CD8-positive, alpha-beta memory T cell (primary cell): ENCODE measurements around the gene RNF212B. TPM values are rescaled to one million over a fixed set of nuclear protein-coding genes. Genes with fewer than 3 reads are reported as not detected.
"Not testable (repeated sequence)": the region's sequence is repeated elsewhere in the genome, so short reads cannot be mapped to it uniquely, and the experiment has no call there.

Experiments used
- CTCF ChIA-PET: fragments of 350-600 bp; sonication (Branson Sonifier 250); formaldehyde crosslinking; loops from one replicate; lab custom pipeline; 2021; ENCODE audit warnings: antibody characterized with exemption; lab: Charles Lee
- POLR2A ChIA-PET: fragments of 350-600 bp; sonication (Branson Sonifier 250); formaldehyde crosslinking; loops from one replicate; lab custom pipeline; 2021; ENCODE audit warnings: antibody characterized with exemption; lab: Charles Lee
- DNase-seq, 5 donors: peaks; one replicate each; pipeline versions ENCODE4 v3.0.0 to v3.0.0-alpha.2; 2020 to 2022; ENCODE audit warnings: mixed read lengths in 1 of 5
- H3K27ac ChIP-seq: one replicate; pipeline ENCODE4 v1.7.0; 2013; ENCODE audit warnings: low read depth, mild to moderate bottlenecking, low read length, moderate library complexity
- H3K27me3 ChIP-seq: 2 replicates; pipeline ENCODE4 v1.7.0; 2013; ENCODE audit warnings: low read length, mild to moderate bottlenecking; ENCODE audit not compliant: insufficient read depth, poor library complexity, severe bottlenecking
- H3K36me3 ChIP-seq: 2 replicates; pipeline ENCODE4 v1.7.0; 2013; ENCODE audit warnings: mild to moderate bottlenecking, low read length, moderate library complexity; ENCODE audit not compliant: insufficient read depth
- H3K4me1 ChIP-seq: 2 replicates; pipeline ENCODE4 v1.7.0; 2013; ENCODE audit warnings: mild to moderate bottlenecking, low read length, moderate library complexity; ENCODE audit not compliant: insufficient read depth
- H3K4me3 ChIP-seq: 2 replicates; pipeline ENCODE4 v1.7.0; 2013; ENCODE audit warnings: mild to moderate bottlenecking, low read length
- H3K9me3 ChIP-seq: 2 replicates; pipeline ENCODE4 v1.7.0; 2013; ENCODE audit warnings: mild to moderate bottlenecking, low read length
- H3K27ac Mint-ChIP-seq, 8 donors: one replicate each; pipeline ENCODE4 v1.8.0; 2020 to 2021; ENCODE audit warnings: mixed read lengths in 8 of 8, mild to moderate bottlenecking in 6 of 8, inconsistent platforms in 3 of 8, moderate library complexity in 3 of 8
- H3K27me3 Mint-ChIP-seq, 2 donors: one replicate each; pipeline ENCODE4 v1.8.0; 2020 to 2021; ENCODE audit warnings: mixed read lengths in 2 of 2, mild to moderate bottlenecking in 1 of 2, moderate library complexity in 1 of 2
- H3K36me3 Mint-ChIP-seq, 3 donors: one replicate each; pipeline ENCODE4 v1.8.0; 2020 to 2021; ENCODE audit warnings: mixed read lengths in 3 of 3, inconsistent platforms in 1 of 3, mild to moderate bottlenecking in 1 of 3
- H3K4me1 Mint-ChIP-seq, 3 donors: one replicate each; pipeline ENCODE4 v1.8.0; 2020 to 2021; ENCODE audit warnings: mixed read lengths in 3 of 3, inconsistent platforms in 1 of 3, mild to moderate bottlenecking in 1 of 3
- H3K4me3 Mint-ChIP-seq, 7 donors: one replicate each; pipeline ENCODE4 v1.8.0; 2020 to 2021; ENCODE audit warnings: mixed read lengths in 7 of 7, mild to moderate bottlenecking in 6 of 7, moderate library complexity in 4 of 7, inconsistent platforms in 2 of 7
- H3K9me3 Mint-ChIP-seq, 5 donors: one replicate each; pipeline ENCODE4 v1.8.0; 2020 to 2022; ENCODE audit warnings: mixed read lengths in 5 of 5, mild to moderate bottlenecking in 3 of 5, moderate library complexity in 2 of 5, inconsistent platforms in 1 of 5
- polyA plus RNA-seq: library from polyadenylated mRNA; unstranded; fragments of 300-500 nt; fragmentation: Illumina TruSeq; gene quantifications from one replicate; pipeline ENCODE4 v1.2.3, GENCODE V29; 2021
- total RNA-seq, 2 experiments: library from RNA; stranded (reverse); gene quantifications; one replicate each; pipeline ENCODE4 v1.2.3, GENCODE V29; 2021

RNF212B gene
- total and polyA plus RNA-seq, 3 experiments from 2014 or later: not detected

GRCh38 chr14:23232241-23232808, 5.4 kb upstream of the RNF212B start:
- CTCF ChIA-PET, H3K36me3 ChIP-seq, H3K4me1 Mint-ChIP-seq, H3K9me3 Mint-ChIP-seq, H3K27me3 ChIP-seq, POLR2A ChIA-PET, H3K27ac ChIP-seq, H3K4me1 ChIP-seq, DNase-seq, H3K9me3 ChIP-seq, H3K4me3 Mint-ChIP-seq, H3K4me3 ChIP-seq, H3K27ac Mint-ChIP-seq, H3K36me3 Mint-ChIP-seq: not testable (repeated sequence)
- H3K27me3 Mint-ChIP-seq: peaks cover 4 to 12% of the 10 kb centered on the region in 2 donors

GRCh38 chr14:23240661-23241060, 2.9 kb downstream of the RNF212B start:
- no peak overlapping the region for H3K4me3 ChIP-seq
- H3K27ac ChIP-seq: no peak overlapping the region
- Mint-ChIP-seq H3K27me3 (peaks cover 13 to 49% of the 10 kb centered on the region in 2 donors), H3K4me1 (peaks cover 3 to 7% (median 5%) of the 10 kb centered on the region in 3 donors), H3K27ac (no peak overlapping the region), H3K9me3 (no peaks in the 10 kb centered on the region), H3K36me3 (peaks cover 0 to 2% (median 0%) of the 10 kb centered on the region in 3 donors), H3K4me3 (no peak overlapping the region)
- H3K4me1 ChIP-seq: peaks cover 4% of the 10 kb centered on the region
- POLR2A ChIA-PET: no interaction called here
- no peaks in the 10 kb centered on the region for H3K9me3 ChIP-seq
- no peaks in the 10 kb centered on the region for H3K27me3 ChIP-seq
- DNase-seq: no peak
- no peaks in the 10 kb centered on the region for H3K36me3 ChIP-seq
- CTCF ChIA-PET: no interaction called here

GRCh38 chr14:23241061-23241715, 3.5 kb downstream of the RNF212B start:
- H3K27me3 ChIP-seq, H3K27ac Mint-ChIP-seq, DNase-seq, H3K36me3 ChIP-seq, H3K4me3 ChIP-seq, H3K27ac ChIP-seq, POLR2A ChIA-PET, H3K9me3 Mint-ChIP-seq, H3K4me3 Mint-ChIP-seq, H3K36me3 Mint-ChIP-seq, H3K9me3 ChIP-seq, H3K4me1 Mint-ChIP-seq, H3K4me1 ChIP-seq: not testable (repeated sequence)
- peaks cover 13 to 46% of the 10 kb centered on the region in 2 donors for H3K27me3 Mint-ChIP-seq
- CTCF ChIA-PET: interaction anchor here (1.0 kb wide), 1 partner anchor 48 kb away, joined by 3 read pairs; no protein-coding TSS in a partner anchor

GRCh38 chr14:23242076-23242475, 4.3 kb downstream of the RNF212B start:
- POLR2A ChIA-PET: no interaction called here
- H3K27me3 Mint-ChIP-seq: peaks cover 12 to 43% of the 10 kb centered on the region in 2 donors
- Histone ChIP-seq H3K27me3 (no peaks in the 10 kb centered on the region), H3K9me3 (no peaks in the 10 kb centered on the region), H3K4me3 (no peak overlapping the region), H3K27ac (no peak overlapping the region), H3K4me1 (peaks cover 4% of the 10 kb centered on the region), H3K36me3 (no peaks in the 10 kb centered on the region)
- peaks cover 3 to 7% (median 5%) of the 10 kb centered on the region in 3 donors for H3K4me1 Mint-ChIP-seq
- peaks cover 0 to 2% (median 0%) of the 10 kb centered on the region in 3 donors for H3K36me3 Mint-ChIP-seq
- no peak for DNase-seq
- H3K4me3 Mint-ChIP-seq: no peak overlapping the region
- CTCF ChIA-PET: interaction anchor here (1.0 kb wide), 1 partner anchor 47 kb away, joined by 3 read pairs; no protein-coding TSS in a partner anchor
- H3K27ac Mint-ChIP-seq: no peak overlapping the region
- H3K9me3 Mint-ChIP-seq: no peaks in the 10 kb centered on the region

GRCh38 chr14:23243066-23243465, 5.3 kb downstream of the RNF212B start:
- Mint-ChIP-seq H3K4me3 (no peak overlapping the region), H3K27ac (no peak overlapping the region), H3K9me3 (no peaks in the 10 kb centered on the region), H3K4me1 (peaks cover 0 to under 1% (median 0%) of the 10 kb centered on the region in 3 donors), H3K27me3 (peaks cover 6 to 39% of the 10 kb centered on the region in 2 donors), H3K36me3 (peaks cover 0 to 2% (median 0%) of the 10 kb centered on the region in 3 donors)
- H3K4me1 ChIP-seq: peaks cover 1% of the 10 kb centered on the region
- H3K36me3 ChIP-seq: no peaks in the 10 kb centered on the region
- CTCF ChIA-PET: no interaction called here
- POLR2A ChIA-PET: interaction anchor here (0.6 kb wide), 1 partner anchor 100 kb away, joined by 4 read pairs; no protein-coding TSS in a partner anchor
- DNase-seq: no peak
- no peaks in the 10 kb centered on the region for H3K27me3 ChIP-seq
- H3K4me3 ChIP-seq: no peak overlapping the region
- no peaks in the 10 kb centered on the region for H3K9me3 ChIP-seq
- H3K27ac ChIP-seq: no peak overlapping the region

- no peak overlapping the region for H3K27ac Mint-ChIP-seq
- ChIA-PET CTCF (no interaction called here), POLR2A (no interaction called here)
- no peaks in the 10 kb centered on the region for H3K36me3 ChIP-seq
- no peak overlapping the region for H3K27ac ChIP-seq
- peaks cover 0 to 2% (median 0%) of the 10 kb centered on the region in 3 donors for H3K36me3 Mint-ChIP-seq
- H3K4me3 Mint-ChIP-seq: no peak overlapping the region
- no peaks in the 10 kb centered on the region for H3K4me1 ChIP-seq
- H3K9me3 Mint-ChIP-seq: no peaks in the 10 kb centered on the region
- no peak for DNase-seq
- H3K4me3 ChIP-seq: no peak overlapping the region
- no peaks in the 10 kb centered on the region for H3K4me1 Mint-ChIP-seq
- peaks cover 11 to 32% of the 10 kb centered on the region in 2 donors for H3K27me3 Mint-ChIP-seq
- no peaks in the 10 kb centered on the region for H3K27me3 ChIP-seq
- no peaks in the 10 kb centered on the region for H3K9me3 ChIP-seq
Measured at GRCh38 chr14:23245282-23245681, 7.5 kb downstream of the RNF212B start.

GRCh38 chr14:23248601-23249000, 10.9 kb downstream of the RNF212B start:
- POLR2A ChIA-PET: no interaction called here
- Mint-ChIP-seq H3K27me3 (peaks cover 20 to 44% of the 10 kb centered on the region in 2 donors), H3K4me3 (no peak overlapping the region), H3K9me3 (no peaks in the 10 kb centered on the region), H3K27ac (no peak overlapping the region), H3K36me3 (no peaks in the 10 kb centered on the region), H3K4me1 (no peaks in the 10 kb centered on the region)
- CTCF ChIA-PET: no interaction called here
- no peak for DNase-seq
- no peaks in the 10 kb centered on the region for H3K36me3 ChIP-seq
- no peak overlapping the region for H3K4me3 ChIP-seq
- no peaks in the 10 kb centered on the region for H3K27me3 ChIP-seq
- H3K27ac ChIP-seq: no peak overlapping the region
- H3K4me1 ChIP-seq: no peaks in the 10 kb centered on the region
- no peaks in the 10 kb centered on the region for H3K9me3 ChIP-seq

- H3K4me1 ChIP-seq: no peaks in the 10 kb centered on the region
- DNase-seq: no peak
- no peak overlapping the region for H3K4me3 ChIP-seq
- no peaks in the 10 kb centered on the region for H3K36me3 Mint-ChIP-seq
- no peak overlapping the region for H3K27ac Mint-ChIP-seq
- H3K9me3 Mint-ChIP-seq: no peaks in the 10 kb centered on the region
- no peaks in the 10 kb centered on the region for H3K9me3 ChIP-seq
- H3K4me1 Mint-ChIP-seq: no peaks in the 10 kb centered on the region
- H3K36me3 ChIP-seq: no peaks in the 10 kb centered on the region
- ChIA-PET CTCF (no interaction called here), POLR2A (no interaction called here)
- H3K27me3 Mint-ChIP-seq: peaks cover 20 to 49% of the 10 kb centered on the region in 2 donors
- H3K4me3 Mint-ChIP-seq: no peak overlapping the region
- H3K27ac ChIP-seq: no peak overlapping the region
- no peaks in the 10 kb centered on the region for H3K27me3 ChIP-seq
Measured at GRCh38 chr14:23249824-23250223, 12.1 kb downstream of the RNF212B start.
